Upper lobe of right lung (tissue), 1 donor: ENCODE results near the gene PNPLA3. TPM values are rescaled to one million over a fixed set of nuclear protein-coding genes. Genes with fewer than 3 reads are reported as not detected.

Source experiments
- ATAC-seq: fragments of 200-7000 bp; cut with Tn5 transposase; one replicate; pipeline ENCODE4 v1.9.1; 2020; ENCODE audit warnings: mild to moderate bottlenecking, moderate library complexity
- DNase-seq: peaks from one replicate; pipeline ENCODE4 v3.0.0-alpha.2; 2020
- H3K27ac ChIP-seq: fragments of 200-600 bp; one replicate; pipeline ENCODE4 v1.8.0; 2022
- H3K27me3 ChIP-seq: fragments of 200-600 bp; one replicate; pipeline ENCODE4 v1.8.0; 2022; ENCODE audit warnings: mild to moderate bottlenecking
- H3K36me3 ChIP-seq: fragments of 200-600 bp; one replicate; pipeline ENCODE4 v1.8.0; 2022
- H3K4me1 ChIP-seq: fragments of 200-600 bp; one replicate; pipeline ENCODE4 v1.8.0; 2022
- H3K4me3 ChIP-seq: fragments of 200-600 bp; one replicate; pipeline ENCODE4 v1.8.0; 2022; ENCODE audit warnings: mild to moderate bottlenecking
- H3K9me3 ChIP-seq: fragments of 200-600 bp; one replicate; pipeline ENCODE4 v1.8.0; 2022
- CTCF ChIP-seq: fragments of 200-600 bp; IDR thresholded peaks from one replicate; pipeline ENCODE4 v1.8.0; 2022; ENCODE audit warnings: antibody characterized with exemption
- intact Hi-C: fragments of 100-400 bp; cut with DNase I; formaldehyde crosslinking; loops from one replicate; pipeline ENCODE4 v1.11.0; 2022
- total RNA-seq: library from RNA; stranded (reverse); fragmentation: NEBNext Ultra II Directional; extraction: Animal tissue kit (Norgen Biotek cat#: 25700); gene quantifications from one replicate; pipeline ENCODE4 v1.2.1, GENCODE V29; 2021
- donor health status: DM: no; HTN: yes; CAD: no; lungs with severe emphysema.

Gene PNPLA3
- total RNA-seq, 1 donor from 2014 or later, result 3.7 TPM

- Histone ChIP-seq H3K36me3 (no peaks in the 10 kb centered on the region), H3K4me1 (no peaks in the 10 kb centered on the region), H3K27ac (no peak overlapping the region), H3K27me3 (peaks cover 16% of the 10 kb centered on the region), H3K9me3 (no peaks in the 10 kb centered on the region), H3K4me3 (no peak overlapping the region)
- DNase-seq (no peak), ATAC-seq (no peak)
- intact Hi-C loops, result no loop called here
- no peak for TF ChIP-seq CTCF
These were observed 5.3 kb downstream of the PNPLA3 start for GRCh38 chr22:43928908-43929307.

GRCh38 chr22:43931771-43932170 lies 8.2 kb downstream of the PNPLA3 start:
- ATAC-seq, result no peak

GRCh38 chr22:43941449-43941848 lies 17.8 kb downstream of the PNPLA3 start:
- no peak for DNase-seq
- H3K4me1 ChIP-seq, result no peaks in the 10 kb centered on the region
- no peak for TF ChIP-seq CTCF
- H3K27ac ChIP-seq, result no peak overlapping the region
- no peaks in the 10 kb centered on the region for H3K36me3 ChIP-seq
- peaks cover 2% of the 10 kb centered on the region for H3K27me3 ChIP-seq
- no peaks in the 10 kb centered on the region for H3K9me3 ChIP-seq
- no peak overlapping the region for H3K4me3 ChIP-seq
- ATAC-seq, result no peak
- intact Hi-C loops, result no loop called here

More at GRCh38 chr22:43931771-43932170, 8.2 kb downstream of the PNPLA3 start:
- no peaks in the 10 kb centered on the region for H3K9me3 ChIP-seq
- no peak for TF ChIP-seq CTCF
- intact Hi-C loops, result no loop called here
- DNase-seq, result no peak
- H3K36me3 ChIP-seq, result no peaks in the 10 kb centered on the region
- H3K4me1 ChIP-seq, result no peaks in the 10 kb centered on the region
- no peak overlapping the region for H3K4me3 ChIP-seq
- H3K27me3 ChIP-seq, result no peaks in the 10 kb centered on the region
- no peak overlapping the region for H3K27ac ChIP-seq

- intact Hi-C loops, result no loop called here
- Histone ChIP-seq H3K4me3 (no peak overlapping the region), H3K27me3 (peaks cover 5% of the 10 kb centered on the region), H3K9me3 (no peaks in the 10 kb centered on the region), H3K36me3 (no peaks in the 10 kb centered on the region), H3K27ac (no peak overlapping the region), H3K4me1 (no peaks in the 10 kb centered on the region)
- TF ChIP-seq CTCF, result no peak
- no peak for ATAC-seq
- no peak for DNase-seq
These were observed 21.2 kb downstream of the PNPLA3 start for GRCh38 chr22:43944670-43945430.

GRCh38 chr22:43945632-43946383 lies 22.2 kb downstream of the PNPLA3 start:
- Histone ChIP-seq H3K27me3 (peaks cover 5% of the 10 kb centered on the region), H3K36me3 (no peaks in the 10 kb centered on the region), H3K4me1 (no peaks in the 10 kb centered on the region), H3K9me3 (no peaks in the 10 kb centered on the region), H3K4me3 (no peak overlapping the region), H3K27ac (no peak overlapping the region)
- intact Hi-C loops, result no loop called here
- DNase-seq, result peak; percentile 78
- peak; percentile 59 for TF ChIP-seq CTCF
- peak; percentile 95 for ATAC-seq
